ENCODE results near the gene NEK9. TPM values are rescaled to one million over a fixed set of nuclear protein-coding genes. Genes with fewer than 3 reads are reported as not detected.

NEK9 gene

GRCh38 chr14:75032939-75033338, 93.9 kb downstream of the NEK9 start:
- H2BK12ac ChIP-seq (ENCODE audit: low read length in 2 of 2): no peak overlapping the region
- H3K23ac ChIP-seq (ENCODE audit: low read length in 2 of 2): no peak overlapping the region
- no peak overlapping the region for H3K4me3 ChIP-seq (ENCODE audit: insufficient read depth in 1 of 2, low read depth in 1 of 2, low read length in 2 of 2)
- H2AK5ac ChIP-seq (ENCODE audit: low read length, severe bottlenecking): no peak overlapping the region
- peaks cover 1% of the 10 kb centered on the region for H3K79me1 ChIP-seq (replicated peaks; ENCODE audit: low read length, poor library complexity, severe bottlenecking)
- peak overlapping the region in 1 of 2 experiments; percentile 48 for H3K14ac ChIP-seq (ENCODE audit: low read length in 2 of 2)
- peaks cover 21 to 84% of the 10 kb centered on the region in 2 experiments for H3K36me3 ChIP-seq (ENCODE audit: control insufficient read depth in 1 of 2, insufficient read depth in 2 of 2, low read depth in 1 of 2, low read length in 2 of 2)
- no peak overlapping the region for H3K18ac ChIP-seq (ENCODE audit: low read depth in 1 of 2, low read length in 2 of 2)
- H3K9ac ChIP-seq (ENCODE audit: low read length): no peak overlapping the region
- no peaks in the 10 kb centered on the region for H3K9me3 ChIP-seq (ENCODE audit: control insufficient read depth, low read length)
- no peaks in the 10 kb centered on the region for H3K4me1 ChIP-seq (ENCODE audit: control insufficient read depth, insufficient read depth, low read depth, low read length)
- H3K4ac ChIP-seq (ENCODE audit: low read depth in 1 of 2, low read length in 2 of 2): no peak overlapping the region
- no peak overlapping the region for H4K8ac ChIP-seq (ENCODE audit: low read length)
- no peaks in the 10 kb centered on the region for H3K27me3 ChIP-seq (ENCODE audit: control insufficient read depth in 1 of 2, insufficient read depth in 1 of 2, low read length in 2 of 2)
- no peak overlapping the region for H2AFZ ChIP-seq (ENCODE audit: low read depth, low read length)
- 100% methylated on average over 2 of the region's 2 CpGs for WGBS
- H4K91ac ChIP-seq (ENCODE audit: low read length): no peak overlapping the region
- no peak overlapping the region for H3K4me2 ChIP-seq (ENCODE audit: low read length, poor library complexity, severe bottlenecking)
- no peak overlapping the region for H3K27ac ChIP-seq (ENCODE audit: low read length, poor library complexity, severe bottlenecking)
- DNase-seq: no peak
- no peak overlapping the region for H2BK15ac ChIP-seq (ENCODE audit: low read depth, poor library complexity, severe bottlenecking)
- H2BK120ac ChIP-seq (ENCODE audit: low read depth, low read length): peak overlapping the region; percentile 15
- no peak overlapping the region for H2BK5ac ChIP-seq (ENCODE audit: low read depth, low read length, poor library complexity, severe bottlenecking)

GRCh38 chr14:75030147-75030546, 96.7 kb downstream of the NEK9 start:
- no peak overlapping the region for H3K23ac ChIP-seq (ENCODE audit: low read length in 2 of 2)
- H4K91ac ChIP-seq (ENCODE audit: low read length): no peak overlapping the region
- H3K27me3 ChIP-seq (ENCODE audit: control insufficient read depth in 1 of 2, insufficient read depth in 1 of 2, low read length in 2 of 2): no peaks in the 10 kb centered on the region
- H3K4me2 ChIP-seq (ENCODE audit: low read length, poor library complexity, severe bottlenecking): no peak overlapping the region
- H3K9me3 ChIP-seq (ENCODE audit: control insufficient read depth, low read length): no peaks in the 10 kb centered on the region
- no peak overlapping the region for H2AK5ac ChIP-seq (ENCODE audit: low read length, severe bottlenecking)
- H3K4me3 ChIP-seq (ENCODE audit: insufficient read depth in 1 of 2, low read depth in 1 of 2, low read length in 2 of 2): no peak overlapping the region
- no peak overlapping the region for H4K8ac ChIP-seq (ENCODE audit: low read length)
- H2BK120ac ChIP-seq (ENCODE audit: low read depth, low read length): no peak overlapping the region
- no peak overlapping the region for H2BK5ac ChIP-seq (ENCODE audit: low read depth, low read length, poor library complexity, severe bottlenecking)
- H2AFZ ChIP-seq (ENCODE audit: low read depth, low read length): no peak overlapping the region
- WGBS: 0% methylated on average over 1 of the region's 1 CpG
- H3K79me1 ChIP-seq (replicated peaks; ENCODE audit: low read length, poor library complexity, severe bottlenecking): no peaks in the 10 kb centered on the region
- peaks cover 14 to 78% of the 10 kb centered on the region in 2 experiments for H3K36me3 ChIP-seq (ENCODE audit: control insufficient read depth in 1 of 2, insufficient read depth in 2 of 2, low read depth in 1 of 2, low read length in 2 of 2)
- H3K27ac ChIP-seq (ENCODE audit: low read length, poor library complexity, severe bottlenecking): no peak overlapping the region
- no peak overlapping the region for H2BK15ac ChIP-seq (ENCODE audit: low read depth, poor library complexity, severe bottlenecking)
- no peak overlapping the region for H3K14ac ChIP-seq (ENCODE audit: low read length in 2 of 2)
- no peak overlapping the region for H3K18ac ChIP-seq (ENCODE audit: low read depth in 1 of 2, low read length in 2 of 2)
- no peaks in the 10 kb centered on the region for H3K4me1 ChIP-seq (ENCODE audit: control insufficient read depth, insufficient read depth, low read depth, low read length)
- no peak for DNase-seq
- H3K9ac ChIP-seq (ENCODE audit: low read length): no peak overlapping the region
- no peak overlapping the region for H2BK12ac ChIP-seq (ENCODE audit: low read length in 2 of 2)
- H3K4ac ChIP-seq (ENCODE audit: low read depth in 1 of 2, low read length in 2 of 2): no peak overlapping the region

Small RNAs within 50 kb of the gene (small RNA-seq; reads per million reads assigned to genes)
- not detected for gene HIF1AP1 (ENCODE audit: low read depth)
